Activated CD8-positive, alpha-beta memory T cell treated with anti-CD3 and anti-CD28 coated beads for 36 hours (primary cell): ENCODE results near the gene SP6. TPM values are rescaled to one million over a fixed set of nuclear protein-coding genes. Genes with fewer than 3 reads are reported as not detected.

Experiments used
- total RNA-seq, 2 experiments: library from RNA; stranded (reverse); gene quantifications; one replicate each; pipeline ENCODE4 v1.2.3, GENCODE V29; 2021

The SP6 gene
- total RNA-seq, 2 experiments from 2014 or later: 0.08 TPM; not detected in 1

Other genes starting within 250 kb of the SP6 start
- gene KPNB1, start 201.2 kb downstream of the SP6 start, total RNA-seq: 100 to 1,000 TPM; 844 to 864 TPM
- gene TBKBP1, start 157.0 kb downstream of the SP6 start, total RNA-seq: 1 to 10 TPM; 6.2 to 6.7 TPM
- gene TBX21, start 117.9 kb downstream of the SP6 start, total RNA-seq: 10 to 100 TPM; 53.7 to 54.7 TPM
- gene OSBPL7, start 29.4 kb downstream of the SP6 start, total RNA-seq: 10 to 100 TPM; 13.4 to 17.0 TPM
- 10 to 100 TPM; 59.7 to 60.9 TPM for gene MRPL10, start 19.6 kb downstream of the SP6 start, total RNA-seq
- gene LRRC46, start 19.5 kb downstream of the SP6 start, total RNA-seq: under 1 TPM; 0.50 to 0.61 TPM
- 10 to 100 TPM; 18.4 to 18.7 TPM for gene SCRN2, start 9.9 kb downstream of the SP6 start, total RNA-seq
- 10 to 100 TPM; 15.8 to 18.3 TPM for gene SP2, start 45.1 kb upstream of the SP6 start, total RNA-seq
- gene PNPO, start 90.4 kb upstream of the SP6 start, total RNA-seq: 10 to 100 TPM; 57.8 to 58.0 TPM
- not detected for gene PRR15L, start 106.7 kb upstream of the SP6 start, total RNA-seq
- gene CDK5RAP3, start 120.0 kb upstream of the SP6 start, total RNA-seq: 100 to 1,000 TPM; 170 to 175 TPM
- gene COPZ2, start 186.6 kb upstream of the SP6 start, total RNA-seq: 1 to 10 TPM; 5.5 to 6.0 TPM
- 100 to 1,000 TPM; 101 to 105 TPM for gene NFE2L1, start 197.2 kb upstream of the SP6 start, total RNA-seq